Smooth muscle cell (in vitro differentiated cells): ENCODE results near the gene PCNX2. TPM values are rescaled to one million over a fixed set of nuclear protein-coding genes. Genes with fewer than 3 reads are reported as not detected.

Experiments used
- DNase-seq: peaks from one replicate; lab custom pipeline; 2025; ENCODE audit not compliant: unreplicated experiment; lab: John Stamatoyannopoulos, UW
- H2AFZ ChIP-seq: fragments of 200-600 bp; sonication (generic); 2 replicates; pipeline ENCODE4 v1.6.0; 2016; ENCODE audit warnings: antibody characterized with exemption, low read depth, mild to moderate bottlenecking
- H3F3A ChIP-seq: fragments of 200-600 bp; sonication (generic); 2 replicates; pipeline ENCODE4 v1.6.0; 2017; ENCODE audit warnings: antibody characterized with exemption, low read depth
- H3K27ac ChIP-seq: fragments of 200-600 bp; sonication (generic); 2 replicates; pipeline ENCODE4 v1.5.1; 2016; ENCODE audit warnings: low read depth, mild to moderate bottlenecking
- H3K27me3 ChIP-seq: fragments of 200-600 bp; sonication (generic); 2 replicates; pipeline ENCODE4 v1.6.1; 2016; ENCODE audit warnings: low read depth, mild to moderate bottlenecking
- H3K36me3 ChIP-seq: fragments of 200-600 bp; sonication (generic); 2 replicates; pipeline ENCODE4 v1.5.1; 2016; ENCODE audit warnings: low read depth
- H3K4me1 ChIP-seq: fragments of 200-600 bp; sonication (generic); 2 replicates; pipeline ENCODE4 v1.5.1; 2016; ENCODE audit warnings: low read depth
- H3K4me2 ChIP-seq: fragments of 200-600 bp; sonication (generic); 2 replicates; pipeline ENCODE4 v1.6.0; 2016; ENCODE audit warnings: mild to moderate bottlenecking
- H3K4me3 ChIP-seq: fragments of 200-600 bp; sonication (generic); 2 replicates; pipeline ENCODE4 v1.5.1; 2016; ENCODE audit warnings: mild to moderate bottlenecking
- H3K79me2 ChIP-seq: fragments of 200-600 bp; sonication (generic); 2 replicates; pipeline ENCODE4 v1.6.0; 2016; ENCODE audit warnings: low read depth, mild to moderate bottlenecking
- H3K9ac ChIP-seq: fragments of 200-600 bp; sonication (generic); 2 replicates; pipeline ENCODE4 v1.6.0; 2016; ENCODE audit warnings: low read depth
- H3K9me3 ChIP-seq: fragments of 200-600 bp; sonication (generic); replicated peaks from 2 replicates; pipeline ENCODE4 v1.5.1; 2016; ENCODE audit warnings: low read depth
- H4K20me1 ChIP-seq: fragments of 200-600 bp; sonication (generic); 2 replicates; pipeline ENCODE4 v1.6.0; 2016; ENCODE audit warnings: low read depth
- whole genome bisulfite sequencing: methylation state at CpG from one replicate; pipeline ENCODE4 v1.1.7; 2016; ENCODE audit warnings: low lambda C conversion rate; 5-methylcytosine and 5-hydroxymethylcytosine counted together
- polyA plus RNA-seq: library from polyadenylated mRNA; unstranded; fragments of >200 nt; fragmentation: Nextera tagmentation; extraction: Ambion mirVana; gene quantifications from 2 replicates; pipeline ENCODE4 v1.2.1, GENCODE V29; 2016
- total RNA-seq: library from RNA; depleted of rRNA; stranded (reverse); fragments of >200 nt; gene quantifications from 2 replicates; pipeline ENCODE4 v1.2.3, GENCODE V29; 2014
- TF ChIP-seq, protein P1 (sequence below): fragments of 200-600 bp; sonication (generic); IDR thresholded peaks from 2 replicates; pipeline ENCODE4 v1.5.1; 2017; ENCODE audit warnings: borderline replicate concordance, mild to moderate bottlenecking, antibody characterized with exemption; ENCODE audit not compliant: insufficient read depth, poor library complexity, severe bottlenecking

Gene PCNX2
- total and polyA plus RNA-seq, 2 experiments from 2014 or later = 4.7 to 18.2 TPM

DNA sequence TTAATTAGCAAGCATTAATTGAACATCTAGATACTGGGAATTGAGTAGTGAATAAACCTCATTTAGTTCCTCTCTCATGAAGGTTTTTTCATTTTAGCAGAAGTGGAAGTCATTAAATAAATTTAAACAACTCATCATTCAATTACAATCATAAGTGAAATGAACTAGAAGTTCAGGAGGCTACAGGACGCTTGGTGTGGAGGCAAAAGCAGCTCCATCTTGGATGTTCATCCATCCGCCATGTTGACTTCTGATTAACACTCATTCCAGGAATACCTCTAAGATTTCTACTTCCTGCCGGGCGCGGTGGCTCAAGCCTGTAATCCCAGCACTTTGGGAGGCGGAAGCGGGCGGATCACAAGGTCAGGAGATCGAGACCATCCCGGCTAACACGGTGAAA is 356.6 kb downstream of the PCNX2 start:
- Histone ChIP-seq H3F3A (no peaks in the 10 kb centered on the region), H3K9me3 (no peaks in the 10 kb centered on the region), H3K4me1 (no peaks in the 10 kb centered on the region), H3K27ac (no peak overlapping the region), H2AFZ (no peak overlapping the region), H3K79me2 (no peaks in the 10 kb centered on the region), H3K9ac (no peak overlapping the region), H3K27me3 (no peaks in the 10 kb centered on the region), H3K4me3 (no peak overlapping the region), H4K20me1 (no peaks in the 10 kb centered on the region), H3K36me3 (no peaks in the 10 kb centered on the region), H3K4me2 (no peak overlapping the region)
- TF ChIP-seq, protein P1, sequence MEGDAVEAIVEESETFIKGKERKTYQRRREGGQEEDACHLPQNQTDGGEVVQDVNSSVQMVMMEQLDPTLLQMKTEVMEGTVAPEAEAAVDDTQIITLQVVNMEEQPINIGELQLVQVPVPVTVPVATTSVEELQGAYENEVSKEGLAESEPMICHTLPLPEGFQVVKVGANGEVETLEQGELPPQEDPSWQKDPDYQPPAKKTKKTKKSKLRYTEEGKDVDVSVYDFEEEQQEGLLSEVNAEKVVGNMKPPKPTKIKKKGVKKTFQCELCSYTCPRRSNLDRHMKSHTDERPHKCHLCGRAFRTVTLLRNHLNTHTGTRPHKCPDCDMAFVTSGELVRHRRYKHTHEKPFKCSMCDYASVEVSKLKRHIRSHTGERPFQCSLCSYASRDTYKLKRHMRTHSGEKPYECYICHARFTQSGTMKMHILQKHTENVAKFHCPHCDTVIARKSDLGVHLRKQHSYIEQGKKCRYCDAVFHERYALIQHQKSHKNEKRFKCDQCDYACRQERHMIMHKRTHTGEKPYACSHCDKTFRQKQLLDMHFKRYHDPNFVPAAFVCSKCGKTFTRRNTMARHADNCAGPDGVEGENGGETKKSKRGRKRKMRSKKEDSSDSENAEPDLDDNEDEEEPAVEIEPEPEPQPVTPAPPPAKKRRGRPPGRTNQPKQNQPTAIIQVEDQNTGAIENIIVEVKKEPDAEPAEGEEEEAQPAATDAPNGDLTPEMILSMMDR = no peak
- DNase-seq = no peak
- WGBS = 92% methylated on average over 11 of the region's 11 CpGs

DNA sequence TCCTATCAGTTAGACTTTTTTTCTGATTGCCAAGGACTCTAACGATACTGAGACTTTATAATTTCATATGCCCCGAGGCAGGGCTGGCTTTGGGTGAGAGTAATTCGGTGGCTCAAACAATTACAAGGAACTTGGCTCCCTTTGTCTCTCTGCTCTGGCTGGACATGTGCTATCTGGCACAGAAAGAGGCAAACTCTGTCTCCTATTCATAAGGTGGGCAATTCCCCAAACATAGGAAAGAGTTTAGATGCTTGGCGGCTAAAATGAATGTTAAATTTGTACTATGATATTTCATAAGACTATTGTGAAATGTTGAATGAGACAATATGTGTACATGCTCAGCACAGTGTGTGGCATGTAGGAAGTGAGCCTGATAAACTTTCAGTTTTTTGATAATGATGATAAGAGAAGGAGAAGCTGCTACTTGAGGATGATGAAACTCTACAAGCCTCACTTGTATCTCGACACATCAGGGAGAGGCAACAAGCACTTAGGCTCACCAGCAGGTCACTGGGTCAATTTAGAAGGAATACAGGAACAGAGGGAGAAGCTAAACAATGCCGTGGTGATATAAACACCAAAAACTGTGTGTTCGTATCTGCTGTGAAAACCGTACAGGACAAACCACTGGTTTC is 357.7 kb downstream of the PCNX2 start:
- H3K4me2 ChIP-seq = no peak overlapping the region
- H3K4me3 ChIP-seq = no peak overlapping the region
- no peak for DNase-seq
- TF ChIP-seq, protein P1 = no peak
- no peaks in the 10 kb centered on the region for H3K79me2 ChIP-seq
- H3K9ac ChIP-seq = no peak overlapping the region
- H2AFZ ChIP-seq = no peak overlapping the region
- no peaks in the 10 kb centered on the region for H4K20me1 ChIP-seq
- no peak overlapping the region for H3K27ac ChIP-seq
- H3K36me3 ChIP-seq = no peaks in the 10 kb centered on the region
- 88% methylated on average over 8 of the region's 8 CpGs for WGBS
- H3F3A ChIP-seq = no peaks in the 10 kb centered on the region
- no peaks in the 10 kb centered on the region for H3K9me3 ChIP-seq
- no peaks in the 10 kb centered on the region for H3K27me3 ChIP-seq
- H3K4me1 ChIP-seq = no peaks in the 10 kb centered on the region

DNA sequence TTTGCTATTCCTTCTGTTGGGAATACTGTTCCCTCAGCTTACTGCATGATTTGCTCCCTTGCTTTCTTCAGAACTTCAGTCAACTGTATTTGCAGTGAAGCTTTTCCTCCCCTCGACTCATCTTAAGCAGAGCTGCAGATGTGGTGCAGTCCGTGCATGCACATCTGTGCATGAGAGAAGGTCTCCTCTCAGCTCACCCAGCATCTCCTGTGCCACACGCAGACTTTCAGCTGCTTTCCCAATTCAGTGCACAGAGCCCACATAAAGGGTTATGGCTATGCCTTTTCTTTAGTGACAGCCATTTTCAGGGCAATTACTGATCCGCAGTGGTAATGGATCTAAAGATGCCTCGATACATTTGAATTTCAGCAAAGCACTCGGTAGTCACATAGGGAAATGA is 358.6 kb downstream of the PCNX2 start:
- no peaks in the 10 kb centered on the region for H4K20me1 ChIP-seq
- no peak overlapping the region for H3K4me3 ChIP-seq
- H2AFZ ChIP-seq = no peak overlapping the region
- H3K36me3 ChIP-seq = no peaks in the 10 kb centered on the region
- H3K4me2 ChIP-seq = no peak overlapping the region
- no peaks in the 10 kb centered on the region for H3K4me1 ChIP-seq
- H3K27ac ChIP-seq = no peak overlapping the region
- no peaks in the 10 kb centered on the region for H3K27me3 ChIP-seq
- no peaks in the 10 kb centered on the region for H3K79me2 ChIP-seq
- no peaks in the 10 kb centered on the region for H3F3A ChIP-seq
- no peak for DNase-seq
- WGBS = 92% methylated on average over 6 of the region's 6 CpGs
- TF ChIP-seq, protein P1 = no peak
- no peak overlapping the region for H3K9ac ChIP-seq
- H3K9me3 ChIP-seq = no peaks in the 10 kb centered on the region

Other genes starting within 250 kb of the PCNX2 start
- gene MAP3K21, start 32.0 kb upstream of the PCNX2 start, total RNA-seq = 2.2 and 2.4 TPM in 2 replicates
- 0.40 and 2.0 TPM in 2 replicates for gene MAP3K21, start 32.0 kb upstream of the PCNX2 start, polyA plus RNA-seq